Measurements from ENCODE around the gene CELF5.

The CELF5 gene

DNA sequence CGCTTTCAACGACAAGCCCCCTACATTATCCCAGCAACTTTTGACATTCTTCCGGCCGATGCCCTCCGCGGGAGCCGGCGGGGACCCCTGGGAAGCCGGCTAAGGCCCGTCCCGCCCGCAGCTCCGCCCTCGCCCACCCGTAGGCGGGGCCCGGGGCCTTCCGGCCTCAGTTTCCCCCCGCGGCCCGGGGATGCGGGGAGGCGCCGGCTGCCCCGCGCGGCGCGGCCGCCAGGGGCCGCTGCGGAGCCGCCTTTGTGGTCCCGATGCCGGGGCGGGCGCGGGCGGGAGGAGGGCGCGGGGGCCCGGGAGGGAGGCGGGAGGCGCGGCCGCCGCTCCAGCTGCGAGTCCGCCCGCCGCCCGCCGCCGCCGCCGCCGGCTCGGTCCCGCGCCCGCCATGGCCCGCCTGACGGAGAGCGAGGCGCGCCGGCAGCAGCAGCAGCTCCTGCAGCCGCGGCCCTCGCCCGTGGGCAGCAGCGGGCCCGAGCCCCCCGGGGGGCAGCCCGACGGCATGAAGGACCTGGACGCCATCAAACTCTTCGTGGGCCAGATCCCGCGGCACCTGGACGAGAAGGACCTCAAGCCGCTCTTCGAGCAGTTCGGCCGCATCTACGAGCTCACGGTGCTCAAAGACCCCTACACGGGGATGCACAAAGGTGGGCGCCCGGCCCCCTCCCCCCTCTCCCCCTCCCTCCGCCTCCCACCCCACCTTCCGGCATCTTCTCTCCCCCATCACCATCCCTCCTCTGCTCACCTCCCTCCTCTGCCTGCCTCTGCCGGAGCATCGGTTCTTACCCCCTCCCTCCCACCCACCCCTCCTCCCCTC, at the start of gene CELF5:
CELF5 (plus strand) TSS at position 316 of the 823 bp plus-strand sequence; CDS start at position 395, 79 bp downstream.
- Histone ChIP-seq H3K4me1 (ENCODE audit: insufficient read depth, poor library complexity, severe bottlenecking) (no peaks in the 10 kb centered on the region), H3K4me3 (ENCODE audit: severe bottlenecking) (peak within 1 kb of the TSS; percentile 24), H3K36me3 (ENCODE audit: low read depth) (no peaks in the 10 kb centered on the region), H3K9me3 (ENCODE audit: severe bottlenecking) (no peaks in the 10 kb centered on the region), H3K27me3 (ENCODE audit: insufficient read depth, poor library complexity, severe bottlenecking) (peaks cover 41% of the 10 kb centered on the region), H3K27ac (ENCODE audit: poor library complexity, severe bottlenecking) (no peak within 1 kb of the TSS)
- DNase-seq (ENCODE audit: low spot score) (peak; percentile 24), ATAC-seq (ENCODE audit: low read depth) (peak; percentile 45; the same call in 1 of the 3 replicates)
- TF ChIP-seq, protein P1, sequence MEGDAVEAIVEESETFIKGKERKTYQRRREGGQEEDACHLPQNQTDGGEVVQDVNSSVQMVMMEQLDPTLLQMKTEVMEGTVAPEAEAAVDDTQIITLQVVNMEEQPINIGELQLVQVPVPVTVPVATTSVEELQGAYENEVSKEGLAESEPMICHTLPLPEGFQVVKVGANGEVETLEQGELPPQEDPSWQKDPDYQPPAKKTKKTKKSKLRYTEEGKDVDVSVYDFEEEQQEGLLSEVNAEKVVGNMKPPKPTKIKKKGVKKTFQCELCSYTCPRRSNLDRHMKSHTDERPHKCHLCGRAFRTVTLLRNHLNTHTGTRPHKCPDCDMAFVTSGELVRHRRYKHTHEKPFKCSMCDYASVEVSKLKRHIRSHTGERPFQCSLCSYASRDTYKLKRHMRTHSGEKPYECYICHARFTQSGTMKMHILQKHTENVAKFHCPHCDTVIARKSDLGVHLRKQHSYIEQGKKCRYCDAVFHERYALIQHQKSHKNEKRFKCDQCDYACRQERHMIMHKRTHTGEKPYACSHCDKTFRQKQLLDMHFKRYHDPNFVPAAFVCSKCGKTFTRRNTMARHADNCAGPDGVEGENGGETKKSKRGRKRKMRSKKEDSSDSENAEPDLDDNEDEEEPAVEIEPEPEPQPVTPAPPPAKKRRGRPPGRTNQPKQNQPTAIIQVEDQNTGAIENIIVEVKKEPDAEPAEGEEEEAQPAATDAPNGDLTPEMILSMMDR (IDR thresholded peaks at IDR 0.05; ENCODE audit: poor library complexity, severe bottlenecking) = peak; percentile 80

DNA sequence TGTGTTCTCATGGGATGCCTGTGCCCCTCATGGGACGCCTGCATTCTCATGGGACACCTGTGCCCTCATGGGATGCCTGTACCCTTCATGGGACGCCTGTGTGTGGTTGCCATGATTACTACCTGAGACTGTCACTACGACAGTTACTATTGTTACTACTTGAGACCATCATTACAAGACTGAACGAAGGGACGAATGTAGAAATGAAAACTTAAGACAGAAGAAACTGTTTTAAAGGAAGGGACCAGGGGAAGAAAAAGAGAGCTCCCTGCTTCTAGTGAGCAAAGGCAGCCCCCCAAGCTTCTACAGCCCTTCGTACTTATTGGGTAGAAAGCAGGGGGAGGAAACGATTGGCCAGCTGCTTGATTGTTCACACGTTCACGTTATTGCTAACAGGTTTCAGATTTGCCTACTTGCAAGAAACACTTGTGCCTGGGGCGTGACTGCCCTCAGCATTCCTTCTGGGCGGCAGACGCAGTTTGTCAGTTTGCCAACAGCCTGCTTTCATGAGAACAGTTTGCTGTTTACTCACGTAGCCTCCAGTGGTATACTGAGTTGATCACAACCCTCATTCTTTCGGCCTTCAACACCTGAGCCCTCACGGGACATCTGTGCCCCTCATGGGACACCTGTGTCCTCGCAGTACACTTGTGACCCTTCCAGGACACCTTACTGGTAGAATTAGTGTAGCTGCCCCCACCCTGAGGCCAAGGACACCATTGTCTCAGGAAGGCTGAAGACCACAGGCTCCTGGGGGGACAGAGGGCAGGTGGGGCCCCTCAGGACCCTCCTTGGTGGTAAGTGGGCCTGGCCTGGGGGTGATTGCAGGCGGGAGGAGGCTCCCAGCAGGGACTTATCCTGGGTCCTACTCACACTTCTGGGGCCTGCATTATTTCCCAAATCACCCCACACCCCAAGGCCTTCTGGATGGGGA, 48.4 kb upstream of the CELF5 start:
- TF ChIP-seq, protein P1 (IDR thresholded peaks at IDR 0.05; ENCODE audit: poor library complexity, severe bottlenecking) = no peak
- Histone ChIP-seq H3K27ac (ENCODE audit: poor library complexity, severe bottlenecking) (peak overlapping the region; percentile 95), H3K4me1 (ENCODE audit: insufficient read depth, poor library complexity, severe bottlenecking) (peaks cover 19% of the 10 kb centered on the region), H3K27me3 (ENCODE audit: insufficient read depth, poor library complexity, severe bottlenecking) (no peaks in the 10 kb centered on the region), H3K36me3 (ENCODE audit: low read depth) (no peaks in the 10 kb centered on the region), H3K9me3 (ENCODE audit: severe bottlenecking) (no peaks in the 10 kb centered on the region), H3K4me3 (ENCODE audit: severe bottlenecking) (no peak overlapping the region)
- ATAC-seq (ENCODE audit: low read depth) (peak; percentile 30), DNase-seq (ENCODE audit: low spot score) (peak; percentile 91)

GRCh38 chr19:3176715-3177501, 47.6 kb upstream of the CELF5 start:
- Histone ChIP-seq H3K36me3 (ENCODE audit: low read depth) (no peaks in the 10 kb centered on the region), H3K4me3 (ENCODE audit: severe bottlenecking) (no peak overlapping the region), H3K27ac (ENCODE audit: poor library complexity, severe bottlenecking) (peak overlapping the region; percentile 95), H3K27me3 (ENCODE audit: insufficient read depth, poor library complexity, severe bottlenecking) (no peaks in the 10 kb centered on the region), H3K4me1 (ENCODE audit: insufficient read depth, poor library complexity, severe bottlenecking) (peaks cover 17% of the 10 kb centered on the region), H3K9me3 (ENCODE audit: severe bottlenecking) (no peaks in the 10 kb centered on the region)
- peak; percentile 91 for DNase-seq (ENCODE audit: low spot score)
- peak; percentile 93 for ATAC-seq (ENCODE audit: low read depth)
- TF ChIP-seq, protein P1 (IDR thresholded peaks at IDR 0.05; ENCODE audit: poor library complexity, severe bottlenecking) = no peak

- Histone ChIP-seq H3K4me3 (ENCODE audit: severe bottlenecking) (no peak within 1 kb of the TSS), H3K27ac (ENCODE audit: poor library complexity, severe bottlenecking) (no peak within 1 kb of the TSS), H3K36me3 (ENCODE audit: low read depth) (no peaks in the 10 kb centered on the region), H3K4me1 (ENCODE audit: insufficient read depth, poor library complexity, severe bottlenecking) (peaks cover 17% of the 10 kb centered on the region), H3K27me3 (ENCODE audit: insufficient read depth, poor library complexity, severe bottlenecking) (no peaks in the 10 kb centered on the region), H3K9me3 (ENCODE audit: severe bottlenecking) (no peaks in the 10 kb centered on the region)
- TF ChIP-seq, protein P1 (IDR thresholded peaks at IDR 0.05; ENCODE audit: poor library complexity, severe bottlenecking) = no peak
- no peak for DNase-seq (ENCODE audit: low spot score)
- no peak for ATAC-seq (ENCODE audit: low read depth)
These were observed 46.0 kb upstream of the CELF5 start, which contains the start of gene S1PR4 for GRCh38 chr19:3178377-3178972. TSS of gene S1PR4 (plus strand) at chr19:3178769. CDS start at chr19:3178793, 24 bp downstream.

Data from RWPE2 (cell line).